ENCODE results near the gene SMIM13.

The SMIM13 gene

DNA sequence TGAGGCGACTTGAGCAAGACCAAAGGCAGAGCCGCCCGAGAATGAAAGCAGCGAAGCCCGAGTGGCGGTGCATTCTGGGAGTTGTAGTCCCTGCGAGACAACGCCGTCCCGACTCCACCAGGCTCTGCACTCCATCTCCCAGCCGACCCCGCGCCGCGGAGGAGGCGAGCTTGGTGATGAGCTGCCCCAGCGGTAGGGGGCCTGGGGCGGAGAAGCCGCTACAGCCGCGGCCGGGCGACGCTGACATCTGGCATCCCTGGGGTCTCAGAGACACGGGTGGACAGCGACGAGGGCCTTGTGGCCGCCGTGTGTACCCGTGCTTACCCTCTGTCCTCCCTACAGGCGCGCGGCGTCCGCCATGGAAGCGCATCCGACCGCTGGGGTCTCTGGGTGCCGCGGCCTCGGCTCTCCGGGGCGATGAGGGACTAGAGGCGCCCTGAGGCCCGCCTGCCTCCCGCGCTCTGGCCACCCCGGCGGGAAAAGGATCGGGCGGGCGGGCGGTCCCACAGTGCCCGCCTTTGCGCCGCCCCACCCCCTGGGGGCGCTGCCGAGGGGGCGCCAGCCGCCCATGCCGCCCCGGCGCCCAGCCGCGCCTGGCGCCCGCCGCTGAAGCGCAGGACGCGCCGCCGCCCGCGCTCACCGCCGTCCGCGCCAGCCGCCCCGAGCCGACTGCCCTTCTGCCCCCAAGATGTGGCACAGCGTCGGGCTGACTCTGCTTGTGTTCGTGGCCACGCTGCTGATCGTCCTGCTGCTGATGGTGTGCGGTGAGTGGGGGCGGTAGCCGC is at the start of gene SMIM13:
Gene SMIM13, plus strand, starts transcription at position 209 of the 785 bp plus-strand sequence. Its CDS starts 480 bp downstream, at position 689.
- peak; percentile 88 for DNase-seq

GRCh38 chr6:11043961-11044711 is 49.5 kb upstream of the SMIM13 start, which contains the start of gene ELOVL2:
TSS of gene ELOVL2 (minus strand) at chr6:11044305. CDS start at chr6:11044230, 75 bp downstream.
- DNase-seq, result no peak

DNA sequence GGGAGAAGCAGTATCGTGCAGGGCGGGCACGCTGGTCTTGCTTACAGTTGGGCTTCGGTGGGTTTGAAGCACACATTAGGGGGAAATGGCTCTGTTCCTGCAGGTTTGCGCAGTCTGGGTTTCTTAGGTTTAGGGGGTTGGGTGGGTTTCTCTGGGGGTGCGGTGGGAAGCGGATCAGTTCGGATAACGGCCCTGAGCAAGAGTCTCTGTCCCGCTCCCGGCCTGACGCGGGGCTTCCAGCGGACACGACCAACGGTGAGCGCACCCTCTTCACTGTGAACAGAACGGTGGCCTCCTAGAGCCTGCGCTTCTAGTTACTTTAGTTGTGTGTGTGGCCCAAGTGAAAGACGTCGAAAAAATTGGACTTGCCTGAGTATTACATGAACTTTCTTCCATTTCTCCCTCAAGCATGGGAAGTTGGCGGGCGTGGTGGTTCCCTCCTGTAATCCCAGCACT is 48.9 kb upstream of the SMIM13 start:
- DNase-seq, result no peak

DNA sequence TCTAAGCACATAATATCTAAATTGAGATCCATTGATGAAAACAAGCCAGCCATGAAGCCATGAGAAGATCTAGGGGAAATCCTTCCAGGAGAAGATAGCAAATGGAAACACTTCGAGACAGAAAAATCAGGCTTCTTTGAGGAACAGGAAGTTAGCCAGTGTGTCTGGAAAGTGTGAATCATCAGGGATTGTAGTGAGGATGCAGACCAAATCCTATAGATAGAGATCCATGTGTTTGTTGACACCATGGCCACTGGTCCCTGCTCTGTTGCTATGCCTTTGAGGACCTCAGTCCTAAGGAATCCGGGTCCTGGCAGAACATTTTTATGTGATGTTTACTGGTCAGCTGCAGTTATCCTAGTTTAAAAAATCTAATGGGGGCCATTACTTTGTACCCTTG is 42.9 kb upstream of the SMIM13 start:
- DNase-seq, result no peak

DNA sequence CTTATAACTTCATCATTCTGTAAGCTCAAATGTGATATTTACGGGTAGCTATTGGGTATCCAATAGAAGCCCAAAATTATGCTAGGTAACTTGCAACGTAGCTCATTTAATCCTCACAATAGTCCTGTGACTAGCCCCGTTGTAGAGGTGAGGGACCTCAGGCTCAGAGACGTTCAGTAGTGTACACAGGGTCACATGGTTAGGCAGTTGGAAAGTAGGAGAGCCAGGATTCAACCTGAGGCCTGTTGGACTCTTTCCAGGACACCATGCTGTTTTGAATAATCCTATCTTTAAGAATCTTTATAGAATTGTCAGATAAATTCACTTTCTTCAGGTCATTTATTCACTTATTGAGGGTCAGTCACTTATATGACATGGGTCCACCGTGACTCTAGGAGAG is 40.3 kb upstream of the SMIM13 start:
- DNase-seq, result no peak

DNA sequence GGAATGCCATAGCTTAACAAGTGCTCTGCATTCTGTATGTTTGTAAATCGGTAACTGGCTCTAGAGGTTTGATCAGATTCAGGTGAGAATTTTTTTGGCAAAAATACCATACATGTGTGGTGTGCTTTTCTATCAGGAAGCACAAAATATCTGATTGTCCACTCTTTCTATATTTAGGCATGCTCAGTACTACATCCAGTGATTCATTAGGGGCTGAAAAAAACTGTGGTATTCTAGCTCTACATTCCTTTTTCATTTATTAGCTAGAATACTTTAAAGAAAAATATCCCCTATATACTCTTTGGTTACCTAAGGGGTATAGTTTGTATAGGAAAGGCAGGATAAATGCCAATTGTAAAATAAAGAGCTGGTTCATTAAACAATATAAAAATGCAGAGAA is 38.9 kb upstream of the SMIM13 start:
- no peak for DNase-seq

DNA sequence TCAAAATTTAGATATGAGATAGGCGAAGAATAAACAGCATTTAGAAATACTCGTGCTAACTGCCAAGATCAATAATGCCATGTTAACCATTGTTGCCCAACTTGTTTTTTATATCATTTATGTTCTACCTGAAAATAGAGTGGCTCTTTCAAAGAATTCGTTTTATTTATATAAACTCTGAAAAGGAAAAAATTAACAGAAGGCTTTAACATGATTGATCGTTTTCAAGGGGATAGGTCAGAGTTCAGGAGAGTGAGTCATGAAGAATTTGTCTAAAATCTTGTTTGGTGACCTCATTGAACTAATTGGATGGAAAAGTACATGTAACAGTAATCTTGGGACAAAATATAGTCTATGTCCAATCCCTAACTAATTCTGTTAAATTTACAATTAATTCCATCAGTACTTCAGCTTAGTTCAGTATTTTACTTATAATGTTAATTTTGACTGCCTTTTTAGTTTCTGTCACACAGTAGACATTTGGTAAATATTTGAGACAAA is 38.5 kb upstream of the SMIM13 start:
- no peak for DNase-seq

DNA sequence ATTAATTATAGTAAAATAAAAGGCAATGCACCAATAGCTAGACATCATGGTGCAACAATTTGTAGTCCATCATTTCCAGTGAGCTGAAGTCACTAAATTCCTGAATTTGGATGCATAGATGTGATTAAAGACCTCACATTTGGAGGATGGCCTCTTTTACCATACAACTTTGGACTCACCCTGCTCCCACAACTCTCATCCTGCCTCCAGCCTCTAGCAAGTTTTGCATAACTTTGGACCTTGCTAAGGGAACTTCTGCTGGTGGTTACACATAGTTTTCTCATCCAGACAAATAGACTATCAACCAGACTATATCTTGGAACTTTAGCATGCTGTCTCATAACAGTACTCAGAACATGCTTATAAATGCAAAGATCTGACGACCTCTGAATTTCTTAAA is 36.8 kb upstream of the SMIM13 start:
- DNase-seq, result no peak

- DNase-seq, result no peak
These were observed 35.2 kb upstream of the SMIM13 start for GRCh38 chr6:11058406-11058805.

DNA sequence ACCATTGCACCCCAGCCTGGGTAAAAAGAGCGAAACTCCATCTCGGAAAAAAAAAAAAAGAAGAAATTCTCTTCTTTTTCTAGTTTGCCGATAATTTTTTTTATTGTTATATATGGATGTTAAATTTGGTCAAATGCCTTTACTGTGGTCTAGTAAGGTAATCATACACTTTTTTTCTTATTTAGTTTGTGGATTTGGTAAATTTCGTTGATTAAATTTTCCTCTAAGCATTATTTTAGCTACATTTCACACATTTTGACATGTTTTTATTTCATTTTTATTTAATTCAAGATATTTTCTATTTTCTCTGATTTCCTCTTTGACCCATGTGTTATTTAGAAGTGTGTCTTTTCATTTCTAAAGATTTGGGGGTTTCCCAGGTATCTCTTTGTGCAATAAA is 31.6 kb upstream of the SMIM13 start:
- DNase-seq, result no peak

DNA sequence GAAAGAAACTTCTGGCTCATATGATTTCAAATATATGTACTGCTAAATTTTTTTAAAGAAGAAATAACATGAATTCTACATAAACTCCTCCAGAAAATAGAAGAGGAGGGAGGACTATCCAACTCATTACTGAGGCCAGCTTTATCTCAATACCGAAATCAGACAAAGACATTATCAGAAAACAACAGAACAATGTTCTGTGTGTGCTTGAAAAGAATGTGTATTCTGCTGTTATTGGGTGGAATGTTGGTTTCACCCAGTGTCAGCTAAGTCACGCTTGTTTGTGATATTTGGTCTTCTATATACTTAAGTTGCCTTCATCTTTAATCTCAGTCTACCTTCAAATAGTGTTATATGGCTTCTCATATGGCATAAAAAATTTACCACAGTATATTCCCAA is 30.9 kb upstream of the SMIM13 start:
- DNase-seq, result no peak

- DNase-seq, result no peak
These were observed 28.8 kb upstream of the SMIM13 start for GRCh38 chr6:11064836-11065235.

- DNase-seq, result no peak
These were observed 28.0 kb upstream of the SMIM13 start for GRCh38 chr6:11065436-11066202.

DNA sequence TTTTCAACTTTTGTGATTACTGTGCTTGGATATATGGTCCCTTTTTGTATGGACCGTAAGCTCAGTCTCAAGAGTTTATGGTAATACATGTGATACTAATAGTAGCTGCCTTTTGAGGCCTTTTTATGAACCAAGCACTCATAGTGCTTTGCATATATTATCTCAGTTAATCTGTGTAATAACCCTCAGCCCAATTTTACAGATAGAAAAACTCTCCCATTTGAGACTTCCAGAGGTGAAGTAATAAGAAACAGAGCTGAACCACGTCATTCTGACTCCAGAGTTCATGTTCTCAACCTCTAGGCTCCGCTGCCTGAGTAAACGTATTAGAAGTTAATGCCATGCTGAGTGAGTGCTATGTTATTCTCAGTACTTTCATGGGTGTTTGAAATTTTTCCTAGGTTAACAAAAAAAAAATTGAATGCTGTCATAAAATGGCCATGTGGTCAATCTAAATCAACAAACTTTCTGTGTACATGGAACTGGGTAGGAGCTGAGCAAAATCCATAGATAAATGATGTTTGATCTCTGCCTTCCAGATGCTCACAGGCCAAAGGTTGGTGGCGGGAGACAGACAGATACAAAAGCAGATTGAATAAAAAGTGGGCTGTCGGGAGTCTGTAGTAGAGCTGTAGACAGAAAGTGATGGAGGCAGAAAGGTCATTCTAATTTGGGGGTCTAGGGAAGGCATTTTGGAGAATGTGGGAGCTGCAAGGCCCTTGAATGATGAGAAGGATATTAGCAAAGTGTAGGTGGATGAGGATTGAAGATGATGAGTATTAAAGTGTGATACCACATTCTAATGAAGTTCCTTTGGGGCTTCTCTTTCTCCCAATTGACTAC is 26.9 kb upstream of the SMIM13 start:
- no peak for DNase-seq

DNA sequence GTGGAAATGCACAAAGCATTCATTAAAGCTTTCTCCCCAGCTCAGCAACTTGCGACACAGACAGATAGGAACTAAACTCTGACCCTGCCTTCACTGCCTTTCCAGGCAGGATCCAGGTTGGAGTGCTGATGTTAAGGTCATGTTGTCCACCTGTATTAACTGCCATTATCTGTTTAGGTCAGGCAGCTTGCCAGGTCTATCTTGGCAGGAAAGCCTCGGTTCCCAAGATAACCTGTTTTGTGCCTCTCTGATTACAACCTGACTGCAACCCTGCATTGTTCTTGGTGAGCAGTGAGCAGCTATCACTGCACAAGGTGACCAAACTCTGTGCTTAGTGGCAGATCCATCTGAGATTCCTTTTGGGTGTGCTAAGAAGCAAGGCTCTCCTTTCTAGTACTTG is 26.3 kb upstream of the SMIM13 start:
- no peak for DNase-seq

- no peak for DNase-seq
These were observed 23.9 kb upstream of the SMIM13 start for GRCh38 chr6:11069760-11070159.

GRCh38 chr6:11072101-11072500 is 21.5 kb upstream of the SMIM13 start:
- DNase-seq, result no peak

DNA sequence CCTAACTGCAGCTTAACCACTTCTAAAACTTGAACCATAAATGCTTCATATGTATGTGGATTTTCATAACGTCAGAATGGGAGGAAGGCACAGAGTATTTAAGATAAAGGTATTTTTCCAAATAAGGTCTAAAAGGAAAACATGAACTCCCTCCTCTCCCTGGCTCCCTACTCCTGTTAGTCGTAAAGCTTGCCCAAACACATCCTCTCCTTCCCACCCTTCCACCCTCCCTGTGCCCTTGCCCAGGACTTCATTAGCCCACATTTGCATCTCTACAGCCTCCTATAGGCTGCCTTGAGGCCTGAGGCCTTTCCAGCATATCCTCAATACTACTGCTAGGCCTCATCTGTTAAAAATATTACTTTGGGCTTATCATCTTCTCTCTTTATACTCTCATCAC is 17.1 kb upstream of the SMIM13 start:
- DNase-seq, result no peak

DNA sequence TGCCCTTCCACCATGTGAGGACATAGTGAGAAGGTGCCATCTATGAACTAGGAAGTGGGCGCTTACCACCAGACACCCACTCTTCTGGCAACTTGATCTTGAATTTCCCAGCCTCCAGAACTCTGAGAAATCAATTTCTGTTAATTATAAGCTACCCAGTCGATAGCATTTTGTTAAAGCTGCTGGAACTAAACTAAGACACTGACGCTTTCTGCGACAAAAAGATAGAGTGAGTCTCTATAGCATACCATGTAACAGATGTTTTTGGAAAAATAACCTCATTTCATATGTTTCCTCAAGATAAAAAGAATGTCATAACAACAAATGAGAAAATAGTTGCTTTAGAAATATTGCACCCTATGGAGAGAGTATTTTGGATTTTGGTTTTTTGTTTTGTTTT is 15.4 kb upstream of the SMIM13 start:
- DNase-seq, result no peak

DNA sequence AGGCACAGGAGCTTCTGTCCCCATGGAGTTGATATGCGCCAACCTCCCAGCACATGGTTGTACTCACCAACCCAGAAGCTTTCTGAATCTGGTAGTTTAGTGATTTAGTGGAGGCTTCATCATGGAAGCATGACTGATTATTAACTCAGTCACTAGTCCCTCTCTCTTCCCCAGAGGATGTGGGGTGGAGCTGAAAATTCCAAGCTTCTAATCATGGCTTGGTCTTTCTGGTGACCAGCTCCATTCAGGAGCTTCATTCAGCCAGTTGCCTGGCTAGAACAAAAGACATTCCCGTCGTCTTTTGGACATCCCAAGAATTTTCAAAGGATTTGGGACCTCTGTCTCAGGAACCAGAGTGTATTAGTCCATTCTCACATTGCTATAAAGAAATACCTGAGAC is 13.3 kb upstream of the SMIM13 start:
- DNase-seq, result no peak

DNA sequence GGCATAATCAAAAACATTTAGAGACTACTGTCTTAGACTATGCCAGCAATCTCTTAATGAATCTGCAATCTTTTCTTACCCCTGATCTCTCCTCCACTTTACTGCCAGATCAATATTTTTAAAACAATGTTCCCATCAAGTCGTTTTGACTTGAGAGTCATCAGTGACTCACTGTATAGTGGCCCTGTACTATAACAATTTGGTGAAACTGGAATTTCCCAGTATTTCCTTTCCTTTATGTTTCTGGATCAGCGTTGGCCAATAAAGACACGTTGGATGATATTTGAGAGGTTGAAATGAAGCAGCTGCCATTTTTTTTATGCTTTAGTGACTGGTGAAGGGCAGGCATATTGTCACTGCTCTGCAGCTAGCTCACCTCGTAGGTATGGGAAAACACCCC is 10.1 kb upstream of the SMIM13 start:
- DNase-seq, result no peak

GRCh38 chr6:11083956-11084355 is 9.7 kb upstream of the SMIM13 start:
- DNase-seq, result no peak

Measured in NCI-H187 treated with DMSO at 0.1 percent for 48 hours (cell line).